ENCODE measurements around the gene GRK5. TPM values are rescaled to one million over a fixed set of nuclear protein-coding genes. Genes with fewer than 3 reads are reported as not detected.

The GRK5 gene
- total RNA-seq, 6 experiments from 2014 or later, result 5.9 to 11.5 (median 7.9) TPM

- H3K27ac ChIP-seq, result no peak overlapping the region
- DNase-seq (no peak), ATAC-seq (no peak)
- no peak for TF ChIP-seq POLR2A (IDR thresholded peaks at IDR 0.05)
- TF ChIP-seq CTCF (IDR thresholded peaks at IDR 0.05), result no peak
- whole genome bisulfite sequencing (ENCODE audit: insufficient coverage, low coverage, low lambda C conversion rate, missing lambda C conversion rate), result 72% methylated on average over 6 of the region's 12 CpGs
- intact Hi-C loops (cut with DNase I), result no loop called here
- H3K4me1 ChIP-seq, result peaks cover 0 to 25% (median 8%) of the 10 kb centered on the region in 4 donors
- no peak overlapping the region for H3K4me3 ChIP-seq
- H3K36me3 ChIP-seq, result no peaks in the 10 kb centered on the region
- H3K9me3 ChIP-seq, result no peaks in the 10 kb centered on the region
- H3K27me3 ChIP-seq, result no peaks in the 10 kb centered on the region
Observed at GRCh38 chr10:119365773-119366599, 158.6 kb downstream of the GRK5 start.

GRCh38 chr10:119367841-119368549 lies 160.6 kb downstream of the GRK5 start:
- H3K4me1 ChIP-seq, result peaks cover 0 to 4% (median 0%) of the 10 kb centered on the region in 4 donors

GRCh38 chr10:119368581-119368980 lies 161.2 kb downstream of the GRK5 start:
- 60% methylated on average over 2 of the region's 8 CpGs for WGBS (ENCODE audit: insufficient coverage, low coverage, low lambda C conversion rate, missing lambda C conversion rate)
- intact Hi-C loops (cut with DNase I), result no loop called here
- DNase-seq, result no peak
- Histone ChIP-seq H3K9me3 (no peaks in the 10 kb centered on the region), H3K4me3 (no peak overlapping the region), H3K27ac (peak overlapping the region in 1 of 3 donors; percentile 44), H3K36me3 (no peaks in the 10 kb centered on the region), H3K27me3 (no peaks in the 10 kb centered on the region), H3K4me1 (no peaks in the 10 kb centered on the region)
- TF ChIP-seq POLR2A (IDR thresholded peaks at IDR 0.05) (no peak), CTCF (IDR thresholded peaks at IDR 0.05) (no peak)
- ATAC-seq, result no peak

More at GRCh38 chr10:119367841-119368549, 160.6 kb downstream of the GRK5 start:
- no peak for ATAC-seq
- no peak overlapping the region for H3K4me3 ChIP-seq
- no peaks in the 10 kb centered on the region for H3K36me3 ChIP-seq
- no peaks in the 10 kb centered on the region for H3K9me3 ChIP-seq
- TF ChIP-seq CTCF (IDR thresholded peaks at IDR 0.05), result no peak
- WGBS (ENCODE audit: insufficient coverage, low coverage, low lambda C conversion rate, missing lambda C conversion rate), result 77% methylated on average over 8 of the region's 21 CpGs
- no peak overlapping the region for H3K27ac ChIP-seq
- no peaks in the 10 kb centered on the region for H3K27me3 ChIP-seq
- DNase-seq, result no peak
- intact Hi-C loops (cut with DNase I), result no loop called here

GRCh38 chr10:119368991-119369869 lies 161.9 kb downstream of the GRK5 start:
- Histone ChIP-seq H3K4me3 (no peak overlapping the region), H3K9me3 (no peaks in the 10 kb centered on the region), H3K4me1 (no peaks in the 10 kb centered on the region), H3K27ac (peak overlapping the region in 2 of 3 donors; percentile 37 to 44), H3K27me3 (no peaks in the 10 kb centered on the region), H3K36me3 (no peaks in the 10 kb centered on the region)
- intact Hi-C loops (cut with DNase I), result no loop called here
- ATAC-seq, result no peak
- no peak for DNase-seq
- TF ChIP-seq CTCF (IDR thresholded peaks at IDR 0.05) (no peak), POLR2A (IDR thresholded peaks at IDR 0.05) (no peak)
- WGBS (ENCODE audit: insufficient coverage, low coverage, low lambda C conversion rate, missing lambda C conversion rate), result 79% methylated on average over 13 of the region's 21 CpGs

All from right lobe of liver (tissue), 6 donors.